ENCODE measurements around the gene TIMM22. TPM values are rescaled to one million over a fixed set of nuclear protein-coding genes. Genes with fewer than 3 reads are reported as not detected.

The TIMM22 gene
- total and polyA plus RNA-seq, 2 donors (not counting 3 experiments of a cell fraction or from before 2014, with no cell fraction given) = 19.0 to 19.6 TPM

- TF ChIP-seq CTCF (IDR thresholded peaks at IDR 0.05; ENCODE audit: extremely low read depth in 1 of 2, insufficient read depth in 1 of 2, low read depth in 1 of 2, low read length in 2 of 2) (no peak), EZH2 (IDR thresholded peaks at IDR 0.05; ENCODE audit: borderline replicate concordance, low read depth, low read length, severe bottlenecking) (no peak), FOS (IDR thresholded peaks at IDR 0.05; ENCODE audit: borderline replicate concordance, insufficient read depth, low read length) (no peak), JUN (IDR thresholded peaks at IDR 0.05; ENCODE audit: borderline replicate concordance, insufficient read depth, insufficient read length, low read depth) (no peak), MYC (IDR thresholded peaks at IDR 0.05; ENCODE audit: low read depth, low read length) (no peak), MAX (IDR thresholded peaks at IDR 0.05; ENCODE audit: insufficient read depth, insufficient read length) (no peak), GATA2 (IDR thresholded peaks at IDR 0.05; ENCODE audit: insufficient read depth, insufficient read length, low read depth, low read length) (no peak), POLR2AphosphoS5 (IDR thresholded peaks at IDR 0.05; ENCODE audit: insufficient read depth, low read depth, low read length) (no peak), POLR2A (IDR thresholded peaks at IDR 0.05; ENCODE audit: low read depth, low read length) (no peak)
- Histone ChIP-seq H2AFZ (ENCODE audit: low read depth, low read length) (no peak overlapping the region), H3K27me3 (ENCODE audit: control insufficient read depth in 2 of 2, insufficient read depth in 2 of 2, low read length in 2 of 2) (no peaks in the 10 kb centered on the region), H3K4me3 (replicated peaks in 1 of 3; ENCODE audit: insufficient read depth in 1 of 3, low read depth in 1 of 3, low read length in 3 of 3) (no peak overlapping the region), H3K9me1 (replicated peaks; ENCODE audit: control insufficient read depth, extremely low read depth, insufficient read depth, low read length) (no peaks in the 10 kb centered on the region), H3K4me1 (ENCODE audit: control insufficient read depth, extremely low read depth, insufficient read depth, low read length) (peaks cover 10% of the 10 kb centered on the region), H3K27ac (ENCODE audit: insufficient read depth, low read depth, low read length) (no peak overlapping the region), H3K79me2 (ENCODE audit: control insufficient read depth, insufficient read depth, low read length) (no peaks in the 10 kb centered on the region), H3K9me3 (replicated peaks; ENCODE audit: control insufficient read depth, insufficient read depth, low read length) (no peaks in the 10 kb centered on the region), H3K36me3 (ENCODE audit: control insufficient read depth in 2 of 2, extremely low read depth in 1 of 2, insufficient read depth in 2 of 2, low read length in 2 of 2) (peaks cover 4 to 27% of the 10 kb centered on the region in 2 experiments), H4K20me1 (replicated peaks; ENCODE audit: control insufficient read depth, extremely low read depth, insufficient read depth, low read length) (no peaks in the 10 kb centered on the region), H3K4me2 (ENCODE audit: insufficient read depth, low read length) (no peak overlapping the region), H3K9ac (replicated peaks; ENCODE audit: extremely low read depth, insufficient read depth, low read length) (no peak overlapping the region)
- DNase-seq (ENCODE audit: low read depth, low spot score) (no peak), FAIRE-seq (no peak)
- POLR2A ChIA-PET = no interaction called here
- CTCF ChIA-PET = interaction anchor here (1.2 to 1.5 kb wide), 4 partner anchors 9 to 155 kb away, joined by 3 to 5 read pairs (median 4); no protein-coding TSS in a partner anchor
- BruUV-seq (replicated peaks) = no TSS peak
- dilution Hi-C loops (cut with MboI; ENCODE audit: extremely low pct_ligation_motif_present, low sequenced_read_pairs) = no loop called here
- intact Hi-C loops (cut with micrococcal nuclease) = no loop called here
Observed at GRCh38 chr17:1010586-1010985, 13.7 kb downstream of the TIMM22 start.
